Lung microvascular endothelial cell (primary cell): ENCODE measurements around the gene SART3. TPM values are rescaled to one million over a fixed set of nuclear protein-coding genes. Genes with fewer than 3 reads are reported as not detected.
"Not testable (repeated sequence)": the region's sequence is repeated elsewhere in the genome, so short reads cannot be mapped to it uniquely, and the experiment has no call there.

Source experiments
- DNase-seq, 2 donors: peaks; one replicate each; pipeline versions ENCODE4 v3.0.0 to v3.0.0-alpha.2; 2010; ENCODE audit warnings: low read depth in 2 of 2
- total RNA-seq: library from RNA; depleted of rRNA; stranded (reverse); fragments of >200 nt; gene quantifications from 2 replicates; pipeline ENCODE4 v1.2.1, GENCODE V29; 2014

The SART3 gene
- total RNA-seq, 1 donor from 2014 or later, result 84.1 TPM

GRCh38 chr12:108491256-108491655, 69.7 kb downstream of the SART3 start:
- no peak for DNase-seq

DNA sequence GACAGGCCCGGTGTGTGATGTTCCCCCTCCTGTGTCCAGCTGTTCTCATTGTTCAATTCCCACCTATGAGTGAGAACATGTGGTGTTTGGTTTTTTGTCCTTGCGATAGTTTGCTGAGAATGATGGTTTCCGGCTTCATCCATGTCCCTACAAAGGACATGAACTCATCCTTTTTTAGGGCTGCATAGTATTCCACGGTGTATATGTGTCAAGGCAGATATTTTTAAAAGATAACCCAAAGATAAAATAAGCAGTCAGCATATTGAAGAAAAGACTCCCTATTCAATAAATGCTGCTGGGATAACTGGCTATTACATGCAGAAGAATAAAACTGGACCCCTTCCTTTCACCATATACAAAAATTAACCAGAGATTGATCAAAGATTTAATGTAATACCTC, 73.9 kb downstream of the SART3 start:
- DNase-seq, result not testable (repeated sequence)

- DNase-seq, result not testable (repeated sequence)
These were observed 75.6 kb downstream of the SART3 start for GRCh38 chr12:108485371-108485770.

DNA sequence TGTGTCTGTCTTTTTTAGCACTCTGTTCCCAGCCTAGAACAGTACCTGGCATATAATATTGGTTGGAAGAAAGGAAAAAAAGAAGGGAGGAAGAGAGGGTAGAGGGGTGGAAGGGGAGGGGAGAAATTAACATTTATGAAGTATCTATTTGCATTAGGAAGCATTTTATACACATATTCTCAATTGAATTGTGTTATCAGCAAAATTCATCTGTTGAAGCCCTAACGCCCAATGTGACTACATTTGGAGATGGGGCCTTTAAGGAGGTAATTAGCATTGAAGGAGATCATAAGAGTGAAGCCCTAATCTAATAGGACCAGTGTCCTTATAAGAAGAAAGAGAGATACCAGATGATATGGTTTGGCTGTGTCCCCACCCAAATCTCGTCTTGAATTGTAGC, 76.1 kb downstream of the SART3 start:
- DNase-seq, result no peak

DNA sequence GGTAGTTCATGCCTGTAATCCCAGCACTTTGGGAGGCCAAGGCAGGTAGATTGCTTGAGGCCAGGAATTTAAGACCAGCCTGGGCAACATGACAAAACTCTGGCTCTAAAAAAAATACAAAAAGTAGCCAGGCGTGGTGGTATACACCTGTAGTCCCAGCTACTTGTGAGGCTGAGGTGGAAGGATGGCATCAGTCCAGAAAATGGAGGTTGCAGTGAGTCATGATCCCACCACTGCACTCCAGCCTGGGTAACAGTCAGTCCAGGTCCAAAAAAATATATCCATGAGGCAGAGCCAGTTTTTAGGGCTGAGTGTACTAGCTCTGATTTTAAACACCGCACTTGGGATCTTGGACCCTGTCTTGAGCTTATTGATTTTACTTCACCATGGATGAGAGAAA, 76.5 kb downstream of the SART3 start:
- no peak for DNase-seq

GRCh38 chr12:108483213-108484059, 77.5 kb downstream of the SART3 start:
- DNase-seq, result no peak

GRCh38 chr12:108482717-108483212, 78.2 kb downstream of the SART3 start:
- peak in 1 of 2 donors; percentile 31 for DNase-seq

- DNase-seq, result no peak
These were observed 81.5 kb downstream of the SART3 start for GRCh38 chr12:108479364-108480070.

DNA sequence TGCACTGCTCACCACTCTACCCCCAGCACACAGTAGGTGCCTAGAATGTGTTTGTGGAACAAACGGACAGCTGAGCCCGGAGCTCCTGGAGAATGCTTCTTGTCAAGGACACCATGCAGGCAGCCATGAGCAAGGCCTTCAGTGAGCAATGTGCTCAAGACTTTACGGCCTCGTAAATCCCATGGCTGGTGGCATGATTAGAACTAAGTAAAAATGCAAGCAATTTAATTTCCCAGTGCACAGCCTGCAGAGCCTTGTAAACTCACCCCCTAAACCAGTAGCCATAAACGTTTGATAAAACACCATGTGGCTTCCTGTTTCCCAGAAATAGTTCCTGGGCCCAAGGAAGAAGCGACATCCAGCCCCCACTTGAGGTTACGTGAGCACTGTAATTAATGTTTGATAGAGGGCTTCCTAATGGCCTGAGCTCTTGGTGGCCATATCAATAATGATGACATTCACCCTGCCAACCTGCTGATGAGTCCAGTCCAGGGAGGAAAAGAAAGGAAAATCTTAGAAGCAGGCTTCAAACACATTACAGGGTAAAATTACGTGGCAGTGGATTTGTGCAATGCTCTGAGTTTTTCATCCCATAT, 82.3 kb downstream of the SART3 start:
- no peak for DNase-seq

- DNase-seq, result no peak
These were observed 83.1 kb downstream of the SART3 start for GRCh38 chr12:108477881-108478259.

DNA sequence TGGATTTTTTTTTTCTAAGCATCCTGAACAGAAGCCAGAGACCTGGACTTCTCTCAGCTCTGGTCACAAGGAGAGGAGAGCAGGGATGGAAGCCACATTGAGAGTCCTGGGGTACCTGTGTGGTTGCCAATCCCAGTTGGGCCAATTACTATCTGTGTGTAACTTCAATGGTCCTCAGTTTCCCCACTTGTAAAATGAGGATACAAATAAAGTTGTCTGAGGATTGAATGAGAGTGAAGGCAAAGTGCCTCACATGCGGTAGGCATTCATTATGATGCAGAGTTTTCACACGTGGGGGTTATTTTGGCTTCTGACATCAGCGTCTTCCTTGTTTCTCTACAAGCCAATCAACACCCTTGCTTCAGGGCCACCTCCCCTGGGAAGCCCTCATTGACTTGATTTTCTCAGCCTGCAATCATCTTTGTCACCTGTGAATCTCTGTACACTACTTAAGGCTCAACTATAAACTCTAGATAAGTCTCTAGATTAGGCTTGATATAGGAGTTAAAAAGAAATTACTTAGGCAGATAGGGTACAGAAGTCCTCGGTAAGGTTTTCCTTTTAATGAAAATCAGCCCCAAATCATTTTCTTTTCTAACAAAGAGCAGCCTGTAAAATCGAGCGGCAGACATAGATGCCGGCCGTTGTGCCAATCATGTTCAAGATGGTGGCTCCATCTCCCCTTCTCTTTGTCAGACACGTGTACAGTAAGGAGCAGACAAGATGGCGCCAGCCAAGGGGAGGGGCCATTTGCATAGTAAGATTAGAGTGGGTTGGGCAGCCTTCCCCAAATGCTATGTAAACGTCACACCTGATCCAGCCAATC, 83.7 kb downstream of the SART3 start:
- no peak for DNase-seq

DNA sequence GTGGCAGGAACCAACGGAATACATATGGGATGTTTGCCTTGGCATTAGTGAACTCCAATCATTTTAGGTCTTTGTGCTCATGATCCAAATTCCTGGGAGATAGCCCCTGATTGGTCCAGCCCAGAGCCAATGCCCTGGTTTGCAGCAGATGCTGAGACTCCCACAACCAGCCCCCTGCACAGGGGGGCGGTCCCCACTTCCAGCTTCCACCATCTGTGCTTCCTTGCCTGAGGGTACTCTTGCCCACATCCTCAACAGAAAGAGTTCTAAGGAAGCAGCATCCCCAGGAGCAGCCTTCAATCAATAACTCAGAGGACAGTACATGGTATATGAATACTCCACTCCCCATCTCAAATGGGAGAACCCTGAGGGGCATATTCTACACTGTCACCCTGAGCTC, 85.6 kb downstream of the SART3 start:
- no peak for DNase-seq

- DNase-seq, result no peak
These were observed 87.4 kb downstream of the SART3 start for GRCh38 chr12:108473400-108474055.

Other genes starting within 250 kb of the SART3 start
- under 0.01 TPM in 1 of 2 replicates, not detected in the other for gene CMKLR1, start 221.9 kb downstream of the SART3 start, total RNA-seq
- 4.1 and 4.8 TPM in 2 replicates for gene FICD, start 45.9 kb downstream of the SART3 start, total RNA-seq
- 66.3 and 77.0 TPM in 2 replicates for gene ISCU, start 1.4 kb upstream of the SART3 start, total RNA-seq
- not detected in 2 replicates for gene TMEM119, start 36.9 kb upstream of the SART3 start, total RNA-seq
- 0.20 and 0.22 TPM in 2 replicates for gene SELPLG, start 72.7 kb upstream of the SART3 start, total RNA-seq
- 157 and 168 TPM in 2 replicates for gene CORO1C, start 170.3 kb upstream of the SART3 start, total RNA-seq